Stimulated activated CD4-positive, alpha-beta T cell treated with anti-CD3 and anti-CD28 coated beads, Interleukin-2, amount 100 ng/mL, for 48 hours (primary cell): ENCODE measurements around the gene ADNP2.

Source experiments
- DNase-seq, 2 donors: peaks; one replicate each; pipeline ENCODE4 v3.0.0-alpha.2; 2020

The ADNP2 gene

GRCh38 chr18:80173060-80173459 lies 64.0 kb downstream of the ADNP2 start:
- no peak for DNase-seq

GRCh38 chr18:80175451-80176204 lies 66.6 kb downstream of the ADNP2 start:
- no peak for DNase-seq

GRCh38 chr18:80176334-80177073 lies 67.4 kb downstream of the ADNP2 start:
- DNase-seq = no peak

- no peak for DNase-seq
Observed at GRCh38 chr18:80177128-80177527, 68.1 kb downstream of the ADNP2 start.

- no peak for DNase-seq
Observed at GRCh38 chr18:80178935-80179818, 70.1 kb downstream of the ADNP2 start.

GRCh38 chr18:80179857-80180558 lies 70.9 kb downstream of the ADNP2 start:
- DNase-seq = no peak

- DNase-seq = no peak
Observed at GRCh38 chr18:80180778-80181564, 71.9 kb downstream of the ADNP2 start.

- no peak for DNase-seq
Observed at GRCh38 chr18:80181642-80182461, 72.8 kb downstream of the ADNP2 start.

- no peak for DNase-seq
Observed at GRCh38 chr18:80182855-80183254, 73.8 kb downstream of the ADNP2 start.

- DNase-seq = no peak
Observed at GRCh38 chr18:80183273-80184050, 74.4 kb downstream of the ADNP2 start.

- DNase-seq = no peak
Observed at GRCh38 chr18:80184243-80184772, 75.2 kb downstream of the ADNP2 start.

GRCh38 chr18:80185545-80185944 lies 76.5 kb downstream of the ADNP2 start:
- DNase-seq = no peak

- no peak for DNase-seq
Observed at GRCh38 chr18:80187956-80188642, 79.0 kb downstream of the ADNP2 start.

- no peak for DNase-seq
Observed at GRCh38 chr18:80188643-80189530, 79.8 kb downstream of the ADNP2 start.

- DNase-seq = no peak
Observed at GRCh38 chr18:80189531-80189865, 80.4 kb downstream of the ADNP2 start.
